HepG2 (cell line): ENCODE data around the gene TMEM63B. TPM values are rescaled to one million over a fixed set of nuclear protein-coding genes. Genes with fewer than 3 reads are reported as not detected.

Experiments used
- FOXJ3 ChIP-seq: sonication (generic); formaldehyde crosslinking; IDR thresholded peaks from 2 replicates; pipeline ENCODE4 v1.4.0; 2020; ENCODE audit warnings: missing genetic modification reagents, mild to moderate bottlenecking, borderline replicate concordance
- GLI4 ChIP-seq: sonication (generic); formaldehyde crosslinking; IDR thresholded peaks from 2 replicates; pipeline ENCODE4 v1.5.1; 2020; ENCODE audit warnings: missing genetic modification reagents, mild to moderate bottlenecking, moderate library complexity, borderline replicate concordance
- HBP1 ChIP-seq: IDR thresholded peaks from 2 replicates; pipeline ENCODE4 v1.6.1; 2016; ENCODE audit warnings: low read depth, control low read depth
- HOMEZ ChIP-seq: IDR thresholded peaks from 2 replicates; pipeline ENCODE4 v1.6.1; 2016; ENCODE audit warnings: low read depth
- KLF15 ChIP-seq: sonication (generic); formaldehyde crosslinking; IDR thresholded peaks from 2 replicates; pipeline ENCODE4 v1.8.1; 2023; ENCODE audit warnings: borderline replicate concordance, mild to moderate bottlenecking, inconsistent platforms, missing genetic modification reagents, mixed read lengths
- KMT2A ChIP-seq: sonication (generic); formaldehyde crosslinking; IDR thresholded peaks from 2 replicates; pipeline ENCODE4 v1.4.0; 2020; ENCODE audit warnings: missing genetic modification reagents
- MBD4 ChIP-seq: IDR thresholded peaks from 2 replicates; pipeline ENCODE4 v1.6.1; 2012; ENCODE audit warnings: low read length, inconsistent platforms, borderline replicate concordance
- RNF219 ChIP-seq: sonication (generic); formaldehyde crosslinking; IDR thresholded peaks from 2 replicates; pipeline ENCODE4 v1.5.0; 2020; ENCODE audit warnings: mild to moderate bottlenecking, missing genetic modification reagents
- SOX5 ChIP-seq: IDR thresholded peaks from 2 replicates; pipeline ENCODE4 v1.6.1; 2016; ENCODE audit warnings: borderline replicate concordance
- SOX6 ChIP-seq, 2 experiments: fragments of 450-650 bp in 1 of 2; sonication (generic) in 1 of 2; formaldehyde crosslinking in 1 of 2; IDR thresholded peaks; 2 replicates each; pipeline versions ENCODE4 v1.4.0 to v1.6.1; 2017 to 2020; ENCODE audit warnings: antibody characterized with exemption in 1 of 2, mild to moderate bottlenecking in 1 of 2, missing genetic modification reagents in 1 of 2
- TFDP1 ChIP-seq: IDR thresholded peaks from 2 replicates; pipeline ENCODE4 v1.6.1; 2016; ENCODE audit warnings: missing compliant biosample characterization, missing genetic modification reagents, borderline replicate concordance
- USF2 ChIP-seq, 2 experiments: sonication (generic) in 1 of 2; formaldehyde crosslinking in 1 of 2; IDR thresholded peaks; 2 replicates each; pipeline versions ENCODE4 v1.5.1 to v1.6.1; 2011 to 2020; ENCODE audit warnings: borderline replicate concordance in 1 of 2, low read depth in 1 of 2, low read length in 1 of 2, mild to moderate bottlenecking in 1 of 2, missing genetic modification reagents in 1 of 2, moderate library complexity in 1 of 2
- ZBTB14 ChIP-seq: sonication (generic); formaldehyde crosslinking; IDR thresholded peaks from 2 replicates; pipeline ENCODE4 v1.4.0; 2020; ENCODE audit warnings: missing genetic modification reagents
- ZMYM3 ChIP-seq: sonication (generic); formaldehyde crosslinking; IDR thresholded peaks from 2 replicates; pipeline ENCODE4 v1.5.1; 2020; ENCODE audit warnings: mild to moderate bottlenecking, missing genetic modification reagents
- ZNF253 ChIP-seq: sonication (generic); formaldehyde crosslinking; IDR thresholded peaks from 2 replicates; pipeline ENCODE4 v1.8.0; 2022; ENCODE audit warnings: mild to moderate bottlenecking, missing genetic modification reagents, borderline replicate concordance
- ZNF558 ChIP-seq: sonication (generic); formaldehyde crosslinking; IDR thresholded peaks from 2 replicates; pipeline ENCODE4 v1.9.0; 2022; ENCODE audit warnings: mild to moderate bottlenecking, missing genetic modification reagents, borderline replicate concordance
- ZNF644 ChIP-seq: IDR thresholded peaks from 2 replicates; pipeline ENCODE4 v1.6.1; 2016; ENCODE audit warnings: low read depth
- ZNF773 ChIP-seq: sonication (generic); formaldehyde crosslinking; IDR thresholded peaks from 2 replicates; pipeline ENCODE4 v1.4.0; 2020; ENCODE audit warnings: missing genetic modification reagents, borderline replicate concordance
- ZNF841 ChIP-seq: sonication (generic); formaldehyde crosslinking; IDR thresholded peaks from 2 replicates; pipeline ENCODE4 v1.8.1; 2023; ENCODE audit warnings: missing genetic modification reagents, borderline replicate concordance
- polyA plus RNA-seq, 8 experiments: library from polyadenylated mRNA; depleted of rRNA in 3 of 8; stranded (reverse) in 7 of 8; unstranded in 1 of 8; fragments of >200 nt; fragmentation: Illumina TruSeq in 4 of 8; extraction: Trizol in 4 of 8; gene quantifications; 2 replicates each; pipeline versions ENCODE4 v1.2.1 to v1.2.3, GENCODE V29; 2011 to 2016; ENCODE audit warnings: low read depth in 4 of 8, missing spikeins in 1 of 8, mixed read lengths in 1 of 8; ENCODE audit not compliant: insufficient read depth in 1 of 8
- total RNA-seq, 5 experiments: library from RNA; depleted of rRNA; stranded (reverse); fragments of >200 nt; fragmentation: Illumina TruSeq; extraction: Trizol; gene quantifications; 2 replicates each; pipeline ENCODE4 v1.2.3, GENCODE V29; 2016; ENCODE audit warnings: low read depth in 1 of 5

The TMEM63B gene
- total and polyA plus RNA-seq, 2 of the 13 experiments (the other 11 are each of a cell fraction or from before 2014, with no cell fraction given): 27.4 to 75.8 TPM

GRCh38 chr6:44122801-44123200 lies 4.6 kb upstream of the TMEM63B start (continued):
- TF ChIP-seq GLI4 (CRISPR knock-in tag): no peak
- TF ChIP-seq USF2 (IDR thresholded peaks at IDR 0.05; ENCODE audit: low read depth, low read length): no peak
- no peak for TF ChIP-seq USF2 (CRISPR knock-in tag; IDR thresholded peaks at IDR 0.05; ENCODE audit: borderline replicate concordance)
- no peak for TF ChIP-seq MBD4
- no peak for TF ChIP-seq ZNF253 (CRISPR knock-in tag)
- TF ChIP-seq TFDP1 (CRISPR knock-in tag): no peak
- no peak for TF ChIP-seq KLF15 (CRISPR knock-in tag)
- TF ChIP-seq SOX5 (CRISPR knock-in tag): peak; percentile 80; the same call in 1 of the 2 replicates
- no peak for TF ChIP-seq SOX6 (IDR thresholded peaks at IDR 0.05)
- TF ChIP-seq SOX6 (CRISPR knock-in tag; IDR thresholded peaks at IDR 0.05): peak; percentile 43; the same call in 1 of the 2 replicates
- no peak for TF ChIP-seq KMT2A
- no peak for TF ChIP-seq ZNF558 (CRISPR knock-in tag)
- no peak for TF ChIP-seq FOXJ3 (CRISPR knock-in tag)
- TF ChIP-seq ZBTB14 (CRISPR knock-in tag): no peak
- no peak for TF ChIP-seq ZNF644
- no peak for TF ChIP-seq ZNF841
- TF ChIP-seq ZMYM3 (CRISPR knock-in tag): no peak
- TF ChIP-seq ZNF773 (CRISPR knock-in tag): no peak
- 0 out of 2 replicates have a peak, but pooled peaks have one; percentile 5 for TF ChIP-seq HOMEZ (CRISPR knock-in tag)
- no peak for TF ChIP-seq RNF219 (CRISPR knock-in tag)
- TF ChIP-seq HBP1 (CRISPR knock-in tag): no peak
